Measurements from ENCODE around the gene CITED4.

GRCh38 chr1:40876436-40876761 lies 14.2 kb upstream of the CITED4 start:
- no peak for TF ChIP-seq CTCF (IDR thresholded peaks at IDR 0.05)
- TF ChIP-seq POLR2A (IDR thresholded peaks at IDR 0.05), result no peak
- TF ChIP-seq POLR2AphosphoS5 (IDR thresholded peaks at IDR 0.05), result no peak
